Measurements from ENCODE around the gene RPS6KA2. TPM values are rescaled to one million over a fixed set of nuclear protein-coding genes. Genes with fewer than 3 reads are reported as not detected.
"Not testable (repeated sequence)": the region's sequence is repeated elsewhere in the genome, so short reads cannot be mapped to it uniquely, and the experiment has no call there.

Gene RPS6KA2
- total RNA-seq, 1 donor: 2.4 TPM

DNA sequence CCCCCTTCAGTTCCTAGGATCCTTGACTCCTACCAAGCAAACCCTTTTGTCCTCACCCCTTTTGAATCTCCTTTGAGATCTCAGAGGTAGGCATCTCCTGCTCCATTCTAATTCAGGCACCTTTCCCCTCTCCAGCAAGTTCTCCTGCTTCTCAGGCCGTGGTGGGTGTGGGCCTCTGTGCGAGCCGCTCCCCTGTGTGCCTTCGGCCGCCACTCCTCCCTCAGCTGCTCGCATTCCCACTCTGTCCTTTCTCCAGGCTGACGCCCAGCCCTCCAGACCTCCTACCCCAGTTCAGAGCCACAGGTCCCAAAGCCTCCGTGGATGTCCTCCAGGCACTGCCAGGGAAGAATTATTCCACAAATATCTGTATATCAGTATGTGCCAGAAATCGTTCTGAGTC lies 19.7 kb upstream of the RPS6KA2 start:
- H3K9me3 ChIP-seq (ENCODE audit: low read depth, low read length): peaks cover 4% of the 10 kb centered on the region
- H3K4me3 ChIP-seq (ENCODE audit: low read length): no peak overlapping the region
- peaks cover 4% of the 10 kb centered on the region for H3K27me3 ChIP-seq (ENCODE audit: insufficient read depth, low read length)
- H3K4me1 ChIP-seq (ENCODE audit: insufficient read depth, low read length): no peaks in the 10 kb centered on the region

DNA sequence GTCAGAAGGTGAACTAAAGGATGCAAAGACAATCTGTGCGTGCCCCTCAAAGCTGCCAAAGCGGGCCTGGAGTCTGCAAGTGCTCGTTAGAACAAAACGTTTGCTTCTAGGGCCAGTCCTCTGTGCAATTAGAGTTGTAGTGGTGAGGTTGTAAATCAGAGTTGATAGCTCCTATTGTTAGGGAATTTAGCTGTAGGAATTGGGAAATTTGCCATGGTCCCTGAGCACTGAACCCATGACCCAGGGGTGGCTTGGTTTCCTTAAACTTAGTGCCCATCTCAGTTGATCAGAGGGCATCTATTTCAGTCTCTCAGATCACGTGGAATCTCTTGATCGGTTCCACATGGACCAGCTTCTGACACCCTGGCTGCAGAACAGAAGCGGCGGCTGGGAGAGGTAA lies 18.8 kb upstream of the RPS6KA2 start:
- H3K4me1 ChIP-seq (ENCODE audit: insufficient read depth, low read length): no peaks in the 10 kb centered on the region
- peaks cover 5% of the 10 kb centered on the region for H3K27me3 ChIP-seq (ENCODE audit: insufficient read depth, low read length)
- H3K4me3 ChIP-seq (ENCODE audit: low read length): no peak overlapping the region
- H3K9me3 ChIP-seq (ENCODE audit: low read depth, low read length): peaks cover 4% of the 10 kb centered on the region

DNA sequence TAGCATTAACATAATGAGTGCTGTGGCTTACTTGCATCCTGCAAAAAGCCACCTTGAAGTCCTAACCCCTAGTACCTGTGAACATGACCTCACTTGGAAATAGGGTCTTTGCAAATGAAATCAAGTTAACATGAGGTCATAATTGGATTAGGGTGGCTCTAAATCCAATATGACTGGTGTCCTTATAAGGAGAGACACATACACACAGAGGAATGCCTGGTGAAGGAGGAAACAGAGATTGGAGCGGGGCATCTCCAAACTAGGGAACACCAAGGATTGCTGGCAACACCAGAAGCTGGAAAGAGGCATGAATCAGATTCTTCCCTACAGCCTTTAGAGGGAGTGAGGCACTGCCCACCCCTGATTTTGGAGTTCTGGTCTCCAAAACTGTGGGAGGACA lies 17.6 kb upstream of the RPS6KA2 start:
- Histone ChIP-seq H3K27me3 (ENCODE audit: insufficient read depth, low read length) (peaks cover 8% of the 10 kb centered on the region), H3K9me3 (ENCODE audit: low read depth, low read length) (peaks cover 4% of the 10 kb centered on the region), H3K4me1 (ENCODE audit: insufficient read depth, low read length) (peaks cover 7% of the 10 kb centered on the region), H3K4me3 (ENCODE audit: low read length) (no peak overlapping the region)

DNA sequence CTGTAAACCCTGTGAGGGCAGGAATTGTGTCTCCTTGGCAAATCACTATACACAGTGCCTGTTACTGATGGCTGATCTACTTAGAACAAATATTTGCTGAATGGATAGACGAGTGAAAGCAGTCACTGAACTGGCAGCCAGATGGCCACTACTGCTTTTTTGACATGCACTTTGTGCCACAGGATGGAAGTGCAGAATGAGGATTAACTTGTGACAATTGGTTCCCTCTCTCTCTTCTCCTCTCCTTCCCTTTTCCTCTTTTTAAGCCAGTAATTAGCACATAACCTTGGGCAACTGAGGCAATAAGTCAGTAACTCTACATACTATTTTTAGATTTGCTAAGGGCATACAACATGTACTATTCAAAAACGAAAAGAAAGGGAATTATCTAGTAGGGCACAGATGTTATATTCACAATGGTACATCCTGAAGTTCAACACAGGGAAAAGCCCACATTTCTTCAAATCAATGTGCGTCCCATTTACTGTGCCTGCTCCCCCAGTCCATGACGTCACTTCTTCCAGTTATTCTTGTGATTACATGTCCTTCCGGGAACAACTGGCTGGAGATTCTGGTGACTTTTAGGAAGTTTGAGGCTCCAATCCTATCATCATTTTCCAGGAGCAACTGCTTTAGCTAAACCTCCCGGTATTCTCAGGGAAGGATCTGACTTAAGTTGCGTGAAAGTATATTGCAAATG lies 17.0 kb upstream of the RPS6KA2 start:
- Histone ChIP-seq H3K27me3 (ENCODE audit: insufficient read depth, low read length) (peaks cover 8% of the 10 kb centered on the region), H3K4me3 (ENCODE audit: low read length) (no peak overlapping the region), H3K4me1 (ENCODE audit: insufficient read depth, low read length) (peaks cover 7% of the 10 kb centered on the region), H3K9me3 (ENCODE audit: low read depth, low read length) (peaks cover 4% of the 10 kb centered on the region)

DNA sequence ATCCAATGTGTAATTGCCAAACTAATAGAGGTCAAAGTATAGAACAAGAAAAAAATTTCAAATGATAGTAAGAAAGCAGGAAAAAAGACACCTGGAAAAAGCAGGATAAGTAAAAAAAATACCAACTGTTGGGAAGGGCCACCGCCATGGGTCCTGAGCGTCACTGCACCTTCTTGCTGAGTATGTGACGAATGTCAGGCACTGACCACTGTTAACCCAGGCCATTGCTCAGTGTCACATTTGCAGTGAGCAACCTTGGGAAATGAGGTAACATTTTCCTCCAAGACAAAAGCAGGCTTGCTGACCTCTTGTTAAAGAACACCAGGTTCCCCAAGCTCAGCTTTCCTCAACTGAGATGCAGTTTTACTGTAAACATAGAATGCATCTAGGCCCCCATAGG lies 15.6 kb upstream of the RPS6KA2 start:
- no peak overlapping the region for H3K4me3 ChIP-seq (ENCODE audit: low read length)
- H3K27me3 ChIP-seq (ENCODE audit: insufficient read depth, low read length): peaks cover 8% of the 10 kb centered on the region
- peaks cover 4% of the 10 kb centered on the region for H3K9me3 ChIP-seq (ENCODE audit: low read depth, low read length)
- peaks cover 7% of the 10 kb centered on the region for H3K4me1 ChIP-seq (ENCODE audit: insufficient read depth, low read length)

DNA sequence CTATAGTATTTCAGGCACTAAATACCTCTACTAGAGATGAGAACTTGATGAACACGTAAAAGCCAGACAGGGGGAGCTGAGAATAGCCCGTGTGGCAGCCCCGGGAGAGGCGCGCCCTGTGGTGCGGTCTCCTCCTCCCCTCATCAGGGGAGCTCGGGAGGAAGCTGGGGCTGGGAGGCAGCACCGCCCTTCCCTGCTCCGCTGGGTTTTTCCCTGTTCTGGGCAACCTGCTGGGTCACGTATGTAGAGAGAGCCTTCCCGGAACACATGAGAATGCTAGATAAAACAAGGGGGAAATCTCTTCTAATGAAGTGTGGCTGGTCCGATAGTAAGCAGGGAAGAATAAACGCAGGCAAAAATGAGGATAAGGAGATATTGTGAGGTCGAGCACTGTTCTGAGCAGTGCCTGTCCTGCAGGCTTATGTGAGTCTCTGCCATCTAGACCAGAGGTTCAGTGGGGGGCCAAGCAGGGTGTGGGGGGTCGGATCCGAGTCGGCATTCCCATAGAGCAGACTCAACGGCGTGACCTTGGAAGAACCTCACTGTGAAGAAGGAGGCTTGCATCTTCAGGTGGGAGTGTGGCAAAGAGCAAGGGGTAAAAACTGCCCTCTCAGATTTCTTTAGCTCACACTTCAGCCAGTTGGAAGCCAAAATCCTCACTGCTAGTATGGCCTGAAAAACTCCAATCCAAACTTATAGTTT lies 13.4 kb upstream of the RPS6KA2 start:
- H3K9me3 ChIP-seq (ENCODE audit: low read depth, low read length): peaks cover 4% of the 10 kb centered on the region
- H3K27me3 ChIP-seq (ENCODE audit: insufficient read depth, low read length): peaks cover 8% of the 10 kb centered on the region
- no peak overlapping the region for H3K4me3 ChIP-seq (ENCODE audit: low read length)
- peaks cover 7% of the 10 kb centered on the region for H3K4me1 ChIP-seq (ENCODE audit: insufficient read depth, low read length)

DNA sequence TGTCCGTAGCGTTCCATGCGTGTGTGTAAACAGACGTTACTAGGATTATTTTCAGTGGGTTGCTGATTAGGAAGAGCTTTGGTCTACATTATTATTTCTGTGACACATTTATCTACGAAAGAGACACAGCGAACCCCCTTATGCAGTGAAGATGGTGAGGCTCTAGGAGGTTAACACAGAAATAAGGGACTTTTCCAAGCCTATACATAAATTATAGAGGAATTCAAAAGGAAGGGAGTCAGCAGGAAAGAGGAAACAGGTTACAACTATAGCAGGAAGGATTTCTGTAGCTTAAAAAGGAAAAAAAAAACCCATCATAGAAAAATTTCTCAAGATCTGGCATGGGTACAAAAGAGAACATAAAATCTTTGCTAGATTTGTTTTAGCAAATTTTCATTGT lies 12.9 kb upstream of the RPS6KA2 start:
- H3K9me3 ChIP-seq (ENCODE audit: low read depth, low read length): peaks cover 4% of the 10 kb centered on the region
- H3K4me3 ChIP-seq (ENCODE audit: low read length): no peak overlapping the region
- peaks cover 8% of the 10 kb centered on the region for H3K27me3 ChIP-seq (ENCODE audit: insufficient read depth, low read length)
- peaks cover 7% of the 10 kb centered on the region for H3K4me1 ChIP-seq (ENCODE audit: insufficient read depth, low read length)

DNA sequence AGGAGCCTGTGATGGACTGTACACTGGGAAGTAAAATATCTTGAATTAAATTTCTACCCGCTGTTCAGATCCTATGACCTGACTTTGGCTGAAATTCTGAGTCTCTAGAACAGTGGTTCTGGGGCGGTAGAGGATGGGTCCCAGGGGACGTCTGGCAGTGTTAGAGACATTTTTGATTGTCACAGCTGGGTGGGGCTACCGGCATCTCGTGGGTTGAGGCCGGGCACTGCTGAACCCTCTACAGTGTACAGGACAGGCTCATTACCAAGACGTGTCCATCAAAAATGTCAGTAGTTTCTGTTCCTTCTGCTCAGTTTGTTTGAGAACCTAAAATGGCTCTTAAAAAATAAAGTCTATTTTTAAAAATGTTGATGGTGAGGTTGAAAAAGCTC lies 11.5 kb upstream of the RPS6KA2 start:
- H3K4me1 ChIP-seq (ENCODE audit: insufficient read depth, low read length): peaks cover 7% of the 10 kb centered on the region
- no peak overlapping the region for H3K4me3 ChIP-seq (ENCODE audit: low read length)
- peaks cover 3% of the 10 kb centered on the region for H3K9me3 ChIP-seq (ENCODE audit: low read depth, low read length)
- H3K27me3 ChIP-seq (ENCODE audit: insufficient read depth, low read length): peaks cover 8% of the 10 kb centered on the region

DNA sequence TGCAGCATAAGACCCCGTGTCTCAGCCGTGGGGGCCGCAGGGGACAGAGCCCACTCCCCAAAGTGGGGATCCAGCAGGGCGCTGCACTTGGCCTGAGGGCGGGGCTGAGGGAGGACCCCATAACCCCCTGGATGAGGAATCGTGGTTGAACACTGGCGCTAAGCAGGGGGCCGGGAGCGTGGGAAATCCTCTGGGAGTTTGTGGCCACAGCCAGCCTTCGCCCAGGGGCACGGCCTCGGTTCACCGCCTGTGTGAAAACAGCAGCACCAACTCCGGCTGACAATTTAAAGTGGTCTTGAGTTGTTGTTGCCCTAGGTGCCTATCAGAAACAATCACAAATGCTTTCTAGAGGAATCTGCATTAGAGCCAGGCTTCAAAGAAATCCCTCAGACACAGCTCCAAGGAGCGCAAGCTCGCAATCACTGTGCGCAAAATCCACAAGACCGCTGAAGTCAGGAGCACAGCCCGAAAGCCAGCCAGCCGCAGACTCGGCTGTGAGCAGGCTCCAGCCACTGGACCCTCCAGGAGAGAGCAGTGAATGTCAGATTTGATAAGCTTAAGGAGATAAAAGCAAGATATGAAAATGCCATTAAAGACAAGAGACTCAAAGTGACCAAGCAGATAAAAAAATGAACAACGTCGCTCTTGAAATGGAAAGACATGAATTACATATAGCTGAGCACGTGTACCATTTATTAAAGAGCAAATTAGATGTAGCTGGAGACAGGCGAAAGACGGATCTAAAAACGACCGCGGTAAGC lies 10.9 kb upstream of the RPS6KA2 start:
- Histone ChIP-seq H3K4me1 (ENCODE audit: insufficient read depth, low read length) (peaks cover 7% of the 10 kb centered on the region), H3K4me3 (ENCODE audit: low read length) (no peak overlapping the region), H3K9me3 (ENCODE audit: low read depth, low read length) (no peaks in the 10 kb centered on the region), H3K27me3 (ENCODE audit: insufficient read depth, low read length) (peaks cover 8% of the 10 kb centered on the region)

DNA sequence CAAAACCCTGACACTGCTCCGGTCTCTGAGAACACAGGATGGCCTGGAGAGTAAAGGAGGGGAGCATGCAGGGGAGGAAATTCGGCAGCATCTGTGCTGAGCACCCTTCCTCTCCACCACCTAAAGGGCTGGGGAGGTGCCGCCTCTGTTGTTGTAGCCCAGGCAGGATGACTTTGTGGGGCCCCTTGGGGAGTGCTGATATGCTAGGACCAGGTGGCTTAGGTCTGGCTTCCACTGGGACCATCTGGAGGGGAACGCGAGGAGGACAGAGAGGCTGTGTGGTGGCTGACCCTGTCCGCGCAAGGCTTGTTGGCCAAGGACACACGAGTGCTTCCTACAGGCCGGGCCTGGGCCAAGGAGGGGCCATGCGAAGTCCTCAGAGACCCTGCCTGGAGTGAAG lies 9.9 kb upstream of the RPS6KA2 start:
- H3K9me3 ChIP-seq (ENCODE audit: low read depth, low read length): no peaks in the 10 kb centered on the region
- H3K4me3 ChIP-seq (ENCODE audit: low read length): no peak overlapping the region
- peaks cover 4% of the 10 kb centered on the region for H3K27me3 ChIP-seq (ENCODE audit: insufficient read depth, low read length)
- H3K4me1 ChIP-seq (ENCODE audit: insufficient read depth, low read length): peaks cover 7% of the 10 kb centered on the region

DNA sequence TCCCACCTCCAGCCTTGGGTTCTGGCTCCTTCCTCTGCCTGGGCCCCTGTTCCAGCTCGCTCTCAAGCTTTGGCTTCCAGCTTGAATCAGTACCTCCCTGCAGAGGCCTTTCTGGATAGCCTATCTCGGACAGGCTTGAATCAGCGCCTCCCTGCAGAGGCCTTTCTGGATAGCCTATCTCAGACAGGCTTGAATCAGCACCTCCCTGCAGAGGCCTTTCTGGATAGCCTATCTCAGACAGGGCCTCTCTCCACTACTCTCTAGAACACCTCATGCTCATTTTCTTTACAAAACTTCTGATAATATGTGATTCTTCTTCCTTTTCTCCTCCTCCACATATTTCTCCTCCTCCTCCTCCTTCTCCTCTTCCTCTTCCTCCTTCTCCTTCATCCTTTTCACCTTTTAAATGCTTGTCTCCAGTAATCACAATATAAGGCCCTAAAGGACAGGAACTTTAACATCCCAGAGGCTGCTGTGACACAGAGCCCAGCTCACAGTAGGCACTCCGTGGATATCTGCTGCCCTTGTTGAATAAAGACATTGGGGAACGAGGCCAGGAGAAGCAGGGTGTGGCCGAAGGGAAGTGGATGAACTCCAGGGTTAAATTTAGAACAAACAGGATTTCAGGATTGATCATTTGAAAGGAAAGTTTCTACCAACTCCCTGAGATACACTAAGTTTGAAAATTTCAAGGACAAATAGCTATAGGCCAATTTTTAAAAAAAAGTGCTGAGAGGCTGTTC lies 9.3 kb upstream of the RPS6KA2 start:
- peaks cover 4% of the 10 kb centered on the region for H3K27me3 ChIP-seq (ENCODE audit: insufficient read depth, low read length)

DNA sequence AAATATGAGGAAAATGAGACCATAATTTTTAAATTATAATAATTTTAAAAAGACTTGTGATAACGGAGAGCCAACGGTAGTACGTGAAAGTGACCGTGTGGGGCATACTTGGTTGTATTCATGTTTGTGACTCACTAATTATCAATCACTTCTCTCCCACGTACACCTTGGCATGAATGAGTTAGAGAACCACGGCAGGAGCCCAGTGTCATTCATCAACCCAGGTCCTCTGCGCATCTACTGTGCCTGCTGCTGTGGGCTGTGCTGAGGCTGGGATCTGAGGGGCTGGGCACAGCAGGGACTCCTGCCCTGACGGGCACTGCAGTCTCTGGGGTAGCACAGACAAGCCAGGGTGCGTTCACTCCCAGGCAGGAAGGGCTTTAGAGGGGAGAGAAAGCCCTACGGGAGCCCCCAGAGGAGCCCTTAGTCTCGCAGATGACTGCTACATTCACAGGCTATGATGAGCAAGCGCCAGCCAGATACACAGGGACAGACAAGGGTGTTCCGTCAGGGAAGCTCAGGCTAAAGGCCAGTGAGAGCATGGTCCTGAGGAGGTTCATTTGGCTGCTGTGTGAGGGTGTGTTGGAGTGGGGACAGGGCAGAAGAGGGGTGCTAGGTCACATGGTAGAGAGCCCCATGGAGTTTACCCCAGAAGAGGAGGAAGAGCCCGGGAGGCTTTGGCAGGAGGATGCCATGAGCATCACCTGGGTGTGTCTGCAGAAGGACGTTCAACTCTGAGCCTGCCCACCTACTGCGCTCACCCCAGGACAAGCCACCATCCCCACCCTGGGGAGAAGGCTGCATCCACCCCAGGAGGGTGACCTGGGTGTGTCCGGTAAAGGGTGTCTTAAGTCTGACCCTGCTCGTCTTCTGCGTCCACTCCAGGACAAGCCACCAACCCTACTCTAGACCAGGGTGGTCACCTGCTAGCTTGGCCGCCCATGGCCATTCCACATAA lies 8.2 kb upstream of the RPS6KA2 start:
- H3K27me3 ChIP-seq (ENCODE audit: insufficient read depth, low read length): no peaks in the 10 kb centered on the region

More for the DNA sequence above, 9.3 kb upstream of the RPS6KA2 start:
- peaks cover 7% of the 10 kb centered on the region for H3K4me1 ChIP-seq (ENCODE audit: insufficient read depth, low read length)
- H3K9me3 ChIP-seq (ENCODE audit: low read depth, low read length): no peaks in the 10 kb centered on the region
- H3K4me3 ChIP-seq (ENCODE audit: low read length): no peak overlapping the region

DNA sequence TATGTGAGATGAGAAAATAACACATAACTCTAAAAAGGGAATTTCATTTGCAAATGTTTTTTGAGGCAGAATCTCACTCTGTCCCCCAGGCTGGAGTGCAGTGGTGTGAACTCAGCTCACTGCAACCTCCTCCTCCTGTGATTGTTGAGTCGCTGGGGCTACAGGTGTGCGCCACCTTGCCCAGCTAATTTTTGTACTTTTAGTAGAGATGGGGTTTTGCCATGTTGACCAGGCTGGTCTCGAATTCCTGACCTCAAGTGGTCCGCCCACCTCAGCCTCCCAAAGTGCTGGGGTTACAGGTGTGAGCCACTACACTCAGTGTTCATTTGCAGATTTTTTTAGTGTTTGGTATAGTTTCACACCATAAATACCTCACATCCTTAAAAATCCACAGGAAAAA lies 7.5 kb upstream of the RPS6KA2 start:
- H3K4me1 ChIP-seq (ENCODE audit: insufficient read depth, low read length); H3K9me3 ChIP-seq (ENCODE audit: low read depth, low read length); H3K27me3 ChIP-seq (ENCODE audit: insufficient read depth, low read length); H3K4me3 ChIP-seq (ENCODE audit: low read length): not testable (repeated sequence)

More for the DNA sequence above, 8.2 kb upstream of the RPS6KA2 start:
- Histone ChIP-seq H3K4me1 (ENCODE audit: insufficient read depth, low read length) (peaks cover 2% of the 10 kb centered on the region), H3K9me3 (ENCODE audit: low read depth, low read length) (no peaks in the 10 kb centered on the region), H3K4me3 (ENCODE audit: low read length) (no peak overlapping the region)

All from mononuclear cell (primary cell).